SK-N-SH treated with all-trans-retinoic acid at 6 μM for 48 hours (cell line): ENCODE data around the gene TTC7B.

ENCODE experiments used
- ARNTL ChIP-seq: fragments of 450-650 bp; formaldehyde crosslinking; IDR thresholded peaks from 2 replicates; pipeline ENCODE4 v1.5.0; 2020; ENCODE audit warnings: low read depth, mild to moderate bottlenecking, moderate library complexity, borderline replicate concordance
- BACH2 ChIP-seq: fragments of 250-450 bp; sonication (Bioruptor Pico); IDR thresholded peaks from 2 replicates; pipeline ENCODE4 v1.9.0; 2021; ENCODE audit warnings: mild to moderate bottlenecking, borderline replicate concordance
- CSDC2 ChIP-seq: fragments of 250-450 bp; sonication (Bioruptor Pico); IDR thresholded peaks from 2 replicates; pipeline ENCODE4 v1.5.0; 2020; ENCODE audit warnings: mild to moderate bottlenecking, moderate library complexity
- CSRNP3 ChIP-seq: fragments of 250-450 bp; sonication (Bioruptor Pico); IDR thresholded peaks from 2 replicates; pipeline ENCODE4 v1.5.1; 2021; ENCODE audit warnings: mild to moderate bottlenecking, moderate library complexity
- ESRRG ChIP-seq: fragments of 250-450 bp; sonication (Bioruptor Pico); IDR thresholded peaks from 2 replicates; pipeline ENCODE4 v1.6.1; 2021; ENCODE audit warnings: mild to moderate bottlenecking
- PATZ1 ChIP-seq: fragments of 250-450 bp; sonication (Bioruptor Pico); IDR thresholded peaks from 2 replicates; pipeline ENCODE4 v1.8.0; 2020; ENCODE audit warnings: mild to moderate bottlenecking, moderate library complexity, borderline replicate concordance
- RARB ChIP-seq: fragments of 250-450 bp; sonication (Bioruptor Pico); IDR thresholded peaks from 2 replicates; pipeline ENCODE4 v1.8.0; 2021; ENCODE audit warnings: mild to moderate bottlenecking, moderate library complexity
- TCF4 ChIP-seq: fragments of 250-450 bp; sonication (Bioruptor Pico); IDR thresholded peaks from 2 replicates; pipeline ENCODE4 v1.8.0; 2021; ENCODE audit warnings: mild to moderate bottlenecking, moderate library complexity, borderline replicate concordance
- ZC3H10 ChIP-seq: fragments of 250-450 bp; sonication (Bioruptor Pico); IDR thresholded peaks from 2 replicates; pipeline ENCODE4 v1.5.1; 2021; ENCODE audit warnings: mild to moderate bottlenecking, moderate library complexity
- ZFP30 ChIP-seq: fragments of 450-650 bp; formaldehyde crosslinking; IDR thresholded peaks from 2 replicates; pipeline ENCODE4 v1.5.0; 2022; ENCODE audit warnings: mild to moderate bottlenecking, moderate library complexity
- ZNF565 ChIP-seq: fragments of 450-650 bp; formaldehyde crosslinking; conservative IDR thresholded peaks from 2 replicates; pipeline ENCODE4 v1.5.0; 2020; ENCODE audit warnings: low read depth, mild to moderate bottlenecking, moderate library complexity

- TF ChIP-seq RARB (CRISPR knock-in tag) (no peak), PATZ1 (CRISPR knock-in tag) (no peak), ZFP30 (CRISPR knock-in tag) (no peak), ESRRG (CRISPR knock-in tag) (no peak), ARNTL (CRISPR knock-in tag) (no peak), ZC3H10 (CRISPR knock-in tag) (no peak), TCF4 (CRISPR knock-in tag) (no peak), BACH2 (CRISPR knock-in tag) (no peak), ZNF565 (no peak), CSRNP3 (no peak), CSDC2 (no peak)
Observed at GRCh38 chr14:90831821-90832220, 15.6 kb upstream of the TTC7B start.
